NB4 (cell line): ENCODE measurements around the gene DOCK2.

ENCODE experiments used
- DNase-seq: peaks from one replicate; pipeline ENCODE4 v3.0.0; 2010; ENCODE audit warnings: low read depth
- H3K4me3 ChIP-seq: one replicate; pipeline ENCODE4 v1.5.1; 2011; ENCODE audit warnings: mild to moderate bottlenecking, low read depth, low read length, moderate library complexity
- CTCF ChIP-seq: IDR thresholded peaks from one replicate; pipeline ENCODE4 v1.5.1; 2012; ENCODE audit warnings: low read depth, low read length
- MYC ChIP-seq: IDR thresholded peaks from 2 replicates; pipeline ENCODE4 v1.6.1; 2011; ENCODE audit warnings: low read depth, low read length
- POLR2A ChIP-seq: IDR thresholded peaks from 2 replicates; pipeline ENCODE4 v1.6.1; 2011; ENCODE audit warnings: mild to moderate bottlenecking; ENCODE audit not compliant: insufficient read length; ENCODE audit errors: extremely low read depth
- TF ChIP-seq, protein P1 (sequence below): IDR thresholded peaks from 2 replicates; pipeline ENCODE4 v1.6.1; 2011; ENCODE audit warnings: low read depth, low read length

Gene DOCK2

GRCh38 chr5:169697511-169697890 is 60.4 kb downstream of the DOCK2 start:
- TF ChIP-seq, protein P1, sequence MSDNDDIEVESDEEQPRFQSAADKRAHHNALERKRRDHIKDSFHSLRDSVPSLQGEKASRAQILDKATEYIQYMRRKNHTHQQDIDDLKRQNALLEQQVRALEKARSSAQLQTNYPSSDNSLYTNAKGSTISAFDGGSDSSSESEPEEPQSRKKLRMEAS: no peak
- TF ChIP-seq CTCF (no peak), MYC (no peak), POLR2A (no peak)
- no peak for DNase-seq
- no peak overlapping the region for H3K4me3 ChIP-seq

DNA sequence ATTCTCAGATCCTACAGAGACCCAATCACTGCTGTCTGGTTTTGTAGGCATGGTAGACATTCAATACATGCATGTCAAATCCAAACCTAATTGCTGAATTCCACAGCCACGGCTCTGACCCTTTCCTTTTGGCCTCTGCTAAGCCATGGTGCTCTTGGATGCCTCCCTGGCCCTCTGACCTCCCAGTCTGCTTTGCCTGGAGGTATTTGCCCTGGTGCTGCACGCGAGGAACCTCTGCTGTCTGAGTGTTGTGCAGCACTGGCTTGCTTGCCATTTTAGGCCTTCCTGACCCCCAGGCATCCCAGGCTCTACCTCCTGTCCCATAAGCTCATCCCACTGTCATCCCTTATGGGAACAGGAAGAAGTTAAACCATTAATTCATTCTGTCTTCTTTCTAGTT is 60.9 kb downstream of the DOCK2 start:
- no peak overlapping the region for H3K4me3 ChIP-seq
- no peak for DNase-seq
- TF ChIP-seq, protein P1: no peak
- TF ChIP-seq CTCF: no peak
- no peak for TF ChIP-seq MYC
- no peak for TF ChIP-seq POLR2A

GRCh38 chr5:169700611-169701010 is 63.5 kb downstream of the DOCK2 start:
- TF ChIP-seq CTCF: no peak
- no peak for TF ChIP-seq POLR2A
- DNase-seq: no peak
- no peak overlapping the region for H3K4me3 ChIP-seq

DNA sequence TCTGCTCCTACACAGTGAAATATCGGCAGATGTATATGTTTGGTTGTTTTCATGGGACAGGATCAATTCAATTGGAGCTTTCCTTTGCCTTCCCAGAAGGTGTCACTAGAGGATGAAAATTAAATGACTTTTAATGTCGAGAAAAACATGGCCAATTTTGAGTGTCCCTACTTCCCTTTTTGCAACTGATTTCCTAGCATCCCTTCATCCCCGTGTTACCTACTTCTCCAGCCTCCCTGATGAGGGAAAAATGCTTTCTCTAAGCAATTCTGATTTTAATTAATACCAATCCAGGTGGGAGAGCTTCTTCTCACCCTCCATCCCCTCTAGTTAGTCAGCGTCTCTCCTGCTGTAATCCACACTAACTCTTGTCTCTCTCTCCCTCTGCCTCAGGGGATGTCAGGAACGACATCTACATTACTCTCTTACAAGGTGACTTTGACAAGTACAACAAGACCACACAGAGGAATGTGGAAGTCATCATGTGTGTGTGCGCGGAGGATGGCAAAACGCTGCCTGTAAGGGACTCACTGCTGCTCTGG is 64.9 kb downstream of the DOCK2 start:
- TF ChIP-seq, protein P1: no peak
- no peak for TF ChIP-seq MYC
- no peak for TF ChIP-seq CTCF
- H3K4me3 ChIP-seq: no peak overlapping the region
- DNase-seq: peak; percentile 19

GRCh38 chr5:169702693-169703481 is 65.8 kb downstream of the DOCK2 start:
- TF ChIP-seq, protein P1: no peak
- TF ChIP-seq MYC: no peak
- H3K4me3 ChIP-seq: no peak overlapping the region
- no peak for DNase-seq

DNA sequence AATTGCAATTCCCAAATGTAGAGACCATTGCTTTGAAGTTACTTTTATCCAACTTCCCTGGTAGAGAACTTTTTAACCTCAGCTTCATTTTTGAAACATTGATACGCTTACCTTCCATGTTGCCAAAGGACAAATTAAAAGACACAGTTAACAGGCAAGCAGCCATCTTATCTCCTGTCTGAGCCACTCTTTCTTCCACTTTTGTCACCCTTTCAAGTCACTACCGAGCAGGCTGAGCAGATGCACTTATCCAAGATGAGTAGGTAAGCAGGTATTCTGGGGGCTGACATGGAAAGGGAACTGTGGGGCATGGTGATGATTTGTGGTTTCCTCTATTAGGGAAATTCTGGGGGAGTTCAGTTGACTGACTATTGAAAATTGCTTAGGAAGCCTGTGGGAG is 66.7 kb downstream of the DOCK2 start:
- no peak for DNase-seq
- no peak overlapping the region for H3K4me3 ChIP-seq
- no peak for TF ChIP-seq MYC

DNA sequence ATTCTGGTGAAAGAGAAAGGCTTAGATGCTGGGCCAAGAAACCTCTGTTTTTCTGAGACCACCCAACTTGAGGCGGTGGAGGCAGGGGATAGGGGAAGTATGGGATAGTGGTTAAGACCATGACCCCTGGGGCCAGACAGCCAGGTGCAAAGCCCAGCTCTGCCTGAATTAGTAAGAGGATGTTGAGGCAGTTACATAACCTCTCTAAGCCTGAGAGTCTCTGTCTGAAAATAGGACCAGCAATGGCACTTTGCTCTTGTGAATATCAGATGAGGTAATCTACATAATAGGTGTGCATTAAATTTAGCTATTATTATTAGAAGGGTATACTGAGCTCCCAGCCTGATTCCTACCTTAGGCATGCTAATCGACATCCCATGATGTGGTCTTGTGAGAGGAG is 68.2 kb downstream of the DOCK2 start:
- H3K4me3 ChIP-seq: no peak overlapping the region
- DNase-seq: no peak
- TF ChIP-seq, protein P1: no peak
- TF ChIP-seq MYC: no peak
- TF ChIP-seq CTCF: no peak
- TF ChIP-seq POLR2A: no peak
